Measurements from ENCODE around the gene IGDCC3.

DNA sequence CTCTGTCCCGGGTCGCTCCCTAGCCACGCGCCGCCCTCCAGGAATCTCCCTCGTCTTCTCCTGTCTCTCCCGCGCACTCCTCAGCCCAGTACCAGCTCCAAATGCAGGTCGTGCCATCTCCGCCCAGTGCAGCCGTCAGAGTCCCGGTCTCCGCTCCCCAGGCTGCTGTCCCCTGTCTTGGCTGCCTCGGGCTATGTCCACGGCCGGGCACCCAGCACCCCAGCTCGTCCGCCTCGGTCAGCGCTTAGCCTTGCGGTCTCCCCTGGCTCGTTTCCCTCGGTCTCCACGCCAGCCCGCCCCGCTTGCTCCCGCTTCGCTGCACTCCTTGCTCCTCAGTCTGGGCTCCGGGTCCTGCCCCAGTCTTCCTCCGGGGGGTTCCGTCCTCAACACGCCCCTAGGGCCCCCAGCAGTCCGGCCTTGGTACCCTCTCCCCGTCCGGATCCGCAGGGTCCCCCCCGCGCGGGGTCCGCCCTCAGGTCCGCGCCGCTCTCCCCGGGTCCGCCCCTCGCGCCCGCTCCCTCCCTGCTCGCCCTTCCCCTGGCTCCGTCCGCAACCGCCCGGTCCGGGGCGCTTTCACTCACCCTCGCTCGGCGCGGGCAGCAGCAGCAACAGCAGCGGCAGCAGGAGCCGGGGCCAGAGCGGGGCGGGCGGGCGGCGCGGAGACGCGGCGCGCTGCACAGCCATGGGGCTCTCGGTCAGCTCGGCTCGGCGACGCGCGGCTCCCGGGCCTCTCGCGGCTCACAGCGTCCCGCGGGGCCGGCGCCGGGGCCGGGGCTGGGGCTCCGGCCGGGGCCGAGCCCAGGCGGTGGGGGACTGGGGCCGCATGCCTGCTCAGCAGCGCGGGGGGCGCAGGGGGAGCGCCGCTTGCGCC lies 462 bp downstream of the IGDCC3 start:
- TF ChIP-seq, protein P1, sequence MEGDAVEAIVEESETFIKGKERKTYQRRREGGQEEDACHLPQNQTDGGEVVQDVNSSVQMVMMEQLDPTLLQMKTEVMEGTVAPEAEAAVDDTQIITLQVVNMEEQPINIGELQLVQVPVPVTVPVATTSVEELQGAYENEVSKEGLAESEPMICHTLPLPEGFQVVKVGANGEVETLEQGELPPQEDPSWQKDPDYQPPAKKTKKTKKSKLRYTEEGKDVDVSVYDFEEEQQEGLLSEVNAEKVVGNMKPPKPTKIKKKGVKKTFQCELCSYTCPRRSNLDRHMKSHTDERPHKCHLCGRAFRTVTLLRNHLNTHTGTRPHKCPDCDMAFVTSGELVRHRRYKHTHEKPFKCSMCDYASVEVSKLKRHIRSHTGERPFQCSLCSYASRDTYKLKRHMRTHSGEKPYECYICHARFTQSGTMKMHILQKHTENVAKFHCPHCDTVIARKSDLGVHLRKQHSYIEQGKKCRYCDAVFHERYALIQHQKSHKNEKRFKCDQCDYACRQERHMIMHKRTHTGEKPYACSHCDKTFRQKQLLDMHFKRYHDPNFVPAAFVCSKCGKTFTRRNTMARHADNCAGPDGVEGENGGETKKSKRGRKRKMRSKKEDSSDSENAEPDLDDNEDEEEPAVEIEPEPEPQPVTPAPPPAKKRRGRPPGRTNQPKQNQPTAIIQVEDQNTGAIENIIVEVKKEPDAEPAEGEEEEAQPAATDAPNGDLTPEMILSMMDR (IDR thresholded peaks at IDR 0.05): no peak; the same call in 1 of the 2 replicates
- no peak for TF ChIP-seq ZFX (IDR thresholded peaks at IDR 0.05; ENCODE audit: borderline replicate concordance)

All from 22Rv1 (cell line).